HTERT RPE-1 (cell line): ENCODE data around the gene ATG10.
"Not testable (repeated sequence)": the region's sequence is repeated elsewhere in the genome, so short reads cannot be mapped to it uniquely, and the experiment has no call there.

Experiments used
- in situ Hi-C: fragments of 300-500 bp; cut with MboI; formaldehyde crosslinking; loops from 4 replicates; pipeline ENCODE4 v1.14.3; 2020; ENCODE audit warnings: low sequenced_read_pairs

ATG10 gene

GRCh38 chr5:82115858-82116257, 144.0 kb downstream of the ATG10 start:
- in situ Hi-C loops: no loop called here

GRCh38 chr5:82119889-82120288, 148.1 kb downstream of the ATG10 start:
- in situ Hi-C loops: no loop called here

GRCh38 chr5:82129723-82130285, 158.0 kb downstream of the ATG10 start:
- in situ Hi-C loops: no loop called here

GRCh38 chr5:82130602-82131001, 158.8 kb downstream of the ATG10 start:
- in situ Hi-C loops: no loop called here

- in situ Hi-C loops: no loop called here
Observed at GRCh38 chr5:82137205-82137604, 165.4 kb downstream of the ATG10 start.

- in situ Hi-C loops: not testable (repeated sequence)
Observed at GRCh38 chr5:82139837-82140236, 168.0 kb downstream of the ATG10 start.

- in situ Hi-C loops: no loop called here
Observed at GRCh38 chr5:82142217-82142841, 170.5 kb downstream of the ATG10 start.

GRCh38 chr5:82142928-82143577, 171.2 kb downstream of the ATG10 start:
- in situ Hi-C loops: no loop called here

GRCh38 chr5:82147860-82148573, 176.2 kb downstream of the ATG10 start:
- in situ Hi-C loops: no loop called here

- in situ Hi-C loops: no loop called here
Observed at GRCh38 chr5:82149434-82149833, 177.6 kb downstream of the ATG10 start.

- in situ Hi-C loops: no loop called here
Observed at GRCh38 chr5:82150559-82150958, 178.7 kb downstream of the ATG10 start.

- in situ Hi-C loops: no loop called here
Observed at GRCh38 chr5:82151204-82151603, 179.4 kb downstream of the ATG10 start.

GRCh38 chr5:82151662-82152061, 179.8 kb downstream of the ATG10 start:
- in situ Hi-C loops: no loop called here

GRCh38 chr5:82152978-82153481, 181.2 kb downstream of the ATG10 start:
- in situ Hi-C loops: no loop called here

- in situ Hi-C loops: no loop called here
Observed at GRCh38 chr5:82154776-82155175, 183.0 kb downstream of the ATG10 start.

GRCh38 chr5:82155305-82155704, 183.5 kb downstream of the ATG10 start:
- in situ Hi-C loops: no loop called here

GRCh38 chr5:82156874-82157273, 185.1 kb downstream of the ATG10 start:
- in situ Hi-C loops: no loop called here

GRCh38 chr5:82158755-82159413, 187.1 kb downstream of the ATG10 start:
- in situ Hi-C loops: no loop called here

- in situ Hi-C loops: no loop called here
Observed at GRCh38 chr5:82160948-82161347, 189.1 kb downstream of the ATG10 start.

- in situ Hi-C loops: no loop called here
Observed at GRCh38 chr5:82162573-82162972, 190.8 kb downstream of the ATG10 start.
